GM18909 (cell line): ENCODE measurements around the gene SRC.

Experiments used
- ATAC-seq: cut with Tn5 transposase; IDR thresholded peaks from one replicate; pipeline ENCODE4 v1.9.1; 2021; ENCODE audit warnings: mild to moderate bottlenecking; ENCODE audit not compliant: unreplicated experiment, poor library complexity

The SRC gene

GRCh38 chr20:37393196-37393862 is 47.4 kb downstream of the SRC start:
- no peak for ATAC-seq

- ATAC-seq, result no peak
Measured at GRCh38 chr20:37393863-37394542, 48.1 kb downstream of the SRC start.

GRCh38 chr20:37394543-37395409 is 48.8 kb downstream of the SRC start:
- ATAC-seq, result no peak

GRCh38 chr20:37395410-37395797 is 49.5 kb downstream of the SRC start:
- ATAC-seq, result no peak

- ATAC-seq, result no peak
Measured at GRCh38 chr20:37395921-37396415, 50.0 kb downstream of the SRC start.

GRCh38 chr20:37396416-37397075 is 50.6 kb downstream of the SRC start:
- ATAC-seq, result no peak

- no peak for ATAC-seq
Measured at GRCh38 chr20:37397076-37397953, 51.4 kb downstream of the SRC start.

- no peak for ATAC-seq
Measured at GRCh38 chr20:37397954-37398749, 52.2 kb downstream of the SRC start.

- no peak for ATAC-seq
Measured at GRCh38 chr20:37398750-37399621, 53.0 kb downstream of the SRC start.

- ATAC-seq, result no peak
Measured at GRCh38 chr20:37401282-37401929, 55.5 kb downstream of the SRC start.

GRCh38 chr20:37401930-37402675 is 56.2 kb downstream of the SRC start:
- ATAC-seq, result no peak

- ATAC-seq, result no peak
Measured at GRCh38 chr20:37403107-37404033, 57.4 kb downstream of the SRC start.

GRCh38 chr20:37404461-37404890 is 58.5 kb downstream of the SRC start:
- no peak for ATAC-seq

GRCh38 chr20:37405351-37405897 is 59.5 kb downstream of the SRC start:
- ATAC-seq, result no peak
